OCI-LY1 (cell line): ENCODE measurements around the gene TST.

Source experiments
- H2AFZ ChIP-seq: fragments of 200-600 bp; sonication (generic), shearing (Covaris generic); 2 replicates; pipeline ENCODE4 v1.6.0; 2014; ENCODE audit warnings: antibody characterized with exemption, mild to moderate bottlenecking, low read length
- H3F3A ChIP-seq: fragments of 200-600 bp; sonication (generic), shearing (Covaris generic); 2 replicates; pipeline ENCODE4 v1.6.0; 2014; ENCODE audit warnings: mild to moderate bottlenecking, antibody characterized with exemption, low read length, moderate library complexity; ENCODE audit not compliant: insufficient read depth
- H3K27ac ChIP-seq: fragments of 200-600 bp; sonication (generic); 2 replicates; pipeline ENCODE4 v1.5.1; 2014; ENCODE audit warnings: low read length, mixed run types, mild to moderate bottlenecking, low read depth; ENCODE audit not compliant: poor library complexity, severe bottlenecking
- H3K27me3 ChIP-seq: fragments of 200-600 bp; sonication (generic); 2 replicates; pipeline ENCODE4 v1.6.0; 2014; ENCODE audit warnings: antibody characterized with exemption, mild to moderate bottlenecking, low read length, moderate library complexity; ENCODE audit not compliant: insufficient read depth
- H3K36me3 ChIP-seq: fragments of 200-600 bp; sonication (generic); 2 replicates; pipeline ENCODE4 v1.6.1; 2014; ENCODE audit warnings: mild to moderate bottlenecking, antibody characterized with exemption, low read length, moderate library complexity, mixed read lengths; ENCODE audit not compliant: insufficient read depth
- H3K4me1 ChIP-seq: fragments of 200-600 bp; sonication (generic); 2 replicates; pipeline ENCODE4 v1.5.1; 2014; ENCODE audit warnings: mild to moderate bottlenecking, low read length, moderate library complexity; ENCODE audit not compliant: insufficient read depth, severe bottlenecking
- H3K4me2 ChIP-seq: fragments of 200-600 bp; sonication (generic), shearing (Covaris generic); 2 replicates; pipeline ENCODE4 v1.6.1; 2014; ENCODE audit warnings: low read length
- H3K4me3 ChIP-seq: fragments of 200-600 bp; sonication (generic); 2 replicates; pipeline ENCODE4 v1.5.1; 2014; ENCODE audit warnings: low read length, low read depth, mild to moderate bottlenecking, mixed read lengths; ENCODE audit not compliant: poor library complexity, severe bottlenecking
- H3K79me2 ChIP-seq: fragments of 200-600 bp; shearing (Covaris generic); 2 replicates; pipeline ENCODE4 v1.6.1; 2016; ENCODE audit warnings: mixed run types, low read length, mixed read lengths; ENCODE audit not compliant: insufficient read depth
- H3K9ac ChIP-seq: fragments of 200-600 bp; sonication (generic), shearing (Covaris generic); 2 replicates; pipeline ENCODE4 v1.6.1; 2014; ENCODE audit warnings: mild to moderate bottlenecking, low read length, mixed read lengths
- H3K9me2 ChIP-seq: fragments of 200-600 bp; sonication (generic), shearing (Covaris generic); 2 replicates; pipeline ENCODE4 v1.6.1; 2014; ENCODE audit warnings: low read depth, mild to moderate bottlenecking, low read length, mixed read lengths
- H3K9me3 ChIP-seq: fragments of 200-600 bp; shearing (Covaris generic); 2 replicates; pipeline ENCODE4 v1.6.1; 2014; ENCODE audit warnings: low read length, mixed read lengths
- H4K20me1 ChIP-seq: fragments of 200-600 bp; sonication (generic), shearing (Covaris generic); 2 replicates; pipeline ENCODE4 v1.6.0; 2016; ENCODE audit warnings: mild to moderate bottlenecking, low read length; ENCODE audit not compliant: insufficient read depth
- CTCF ChIP-seq: fragments of 200-600 bp; sonication (generic), shearing (Covaris generic); IDR thresholded peaks from 2 replicates; pipeline ENCODE4 v1.5.1; 2017; ENCODE audit warnings: mild to moderate bottlenecking, antibody characterized with exemption, low read length, moderate library complexity, mixed read lengths
- EZH2 ChIP-seq: fragments of 200-600 bp; sonication (generic), shearing (Covaris generic); IDR thresholded peaks from 2 replicates; pipeline ENCODE4 v1.8.0; 2017; ENCODE audit warnings: borderline replicate concordance, mixed run types, mild to moderate bottlenecking, antibody characterized with exemption, low read length, moderate library complexity, mixed read lengths

The TST gene

GRCh38 chr22:36977947-36978660 is 41.1 kb downstream of the TST start:
- Histone ChIP-seq H3K79me2 (no peaks in the 10 kb centered on the region), H3K9me2 (no peaks in the 10 kb centered on the region), H3K4me2 (peak overlapping the region; percentile 79), H3K4me3 (peak overlapping the region; percentile 63), H3K4me1 (peaks cover 4% of the 10 kb centered on the region), H3F3A (peaks cover 3% of the 10 kb centered on the region; the same call in 1 of the 2 replicates), H3K27me3 (no peaks in the 10 kb centered on the region), H3K27ac (no peak overlapping the region), H3K9me3 (no peaks in the 10 kb centered on the region), H2AFZ (peak overlapping the region; percentile 95), H3K9ac (peak overlapping the region; percentile 53), H3K36me3 (no peaks in the 10 kb centered on the region), H4K20me1 (no peaks in the 10 kb centered on the region)
- TF ChIP-seq CTCF (peak; percentile 87), EZH2 (no peak)

GRCh38 chr22:36977401-36977861 is 41.8 kb downstream of the TST start:
- TF ChIP-seq EZH2 (no peak), CTCF (peak; percentile 85)
- H3K4me2 ChIP-seq, result peak overlapping the region; percentile 79
- H4K20me1 ChIP-seq, result no peaks in the 10 kb centered on the region
- H3K36me3 ChIP-seq, result no peaks in the 10 kb centered on the region
- H3K9me2 ChIP-seq, result no peaks in the 10 kb centered on the region
- no peaks in the 10 kb centered on the region for H3K79me2 ChIP-seq
- peak overlapping the region; percentile 53 for H3K9ac ChIP-seq
- H3K27ac ChIP-seq, result no peak overlapping the region
- H3K4me1 ChIP-seq, result peaks cover 4% of the 10 kb centered on the region
- H2AFZ ChIP-seq, result peak overlapping the region; percentile 95
- no peaks in the 10 kb centered on the region for H3K27me3 ChIP-seq
- peak overlapping the region; percentile 63 for H3K4me3 ChIP-seq
- peaks cover 3% of the 10 kb centered on the region; the same call in 1 of the 2 replicates for H3F3A ChIP-seq
- H3K9me3 ChIP-seq, result no peaks in the 10 kb centered on the region

GRCh38 chr22:36976606-36977005 is 42.6 kb downstream of the TST start:
- TF ChIP-seq CTCF (no peak), EZH2 (no peak)
- H3K9ac ChIP-seq, result no peak overlapping the region
- H3K27me3 ChIP-seq, result no peaks in the 10 kb centered on the region

More at GRCh38 chr22:36976606-36977005, 42.6 kb downstream of the TST start:
- Histone ChIP-seq H3K9me3 (no peaks in the 10 kb centered on the region), H2AFZ (no peak overlapping the region), H4K20me1 (no peaks in the 10 kb centered on the region), H3K79me2 (no peaks in the 10 kb centered on the region), H3K4me3 (no peak overlapping the region), H3K4me1 (peaks cover 4% of the 10 kb centered on the region), H3K9me2 (no peaks in the 10 kb centered on the region), H3K36me3 (no peaks in the 10 kb centered on the region), H3F3A (peaks cover 3% of the 10 kb centered on the region; the same call in 1 of the 2 replicates), H3K4me2 (no peak overlapping the region), H3K27ac (no peak overlapping the region)
